ENCODE results near the gene PLEKHM3.

The PLEKHM3 gene

GRCh38 chr2:207921606-207922005, 103.7 kb downstream of the PLEKHM3 start:
- no peaks in the 10 kb centered on the region for H3K79me1 ChIP-seq (ENCODE audit: low read length)
- no peak overlapping the region for H3K4ac ChIP-seq (ENCODE audit: low read depth, low read length)
- no peak overlapping the region for H2AK5ac ChIP-seq (ENCODE audit: low read length)
- no peak overlapping the region for H2BK15ac ChIP-seq (replicated peaks; ENCODE audit: low read depth)
- no peak overlapping the region for H3K27ac ChIP-seq (ENCODE audit: low read depth, low read length)
- no peaks in the 10 kb centered on the region for H3K27me3 ChIP-seq (ENCODE audit: insufficient read depth, low read length, poor library complexity)
- no peaks in the 10 kb centered on the region for H3K79me2 ChIP-seq (ENCODE audit: control insufficient read depth, insufficient read depth, low read length)
- H2BK120ac ChIP-seq (ENCODE audit: low read depth, low read length) = no peak overlapping the region
- H3K56ac ChIP-seq (ENCODE audit: low read length) = no peak overlapping the region
- no peak for DNase-seq
- no peak overlapping the region for H3K4me2 ChIP-seq (ENCODE audit: low read length)
- no peak overlapping the region for H2BK5ac ChIP-seq (ENCODE audit: low read length)
- no peak overlapping the region for H4K5ac ChIP-seq (ENCODE audit: low read length)
- no peak overlapping the region for H4K8ac ChIP-seq (ENCODE audit: low read depth, low read length)
- H3K4me1 ChIP-seq (ENCODE audit: control insufficient read depth, low read depth, low read length) = no peaks in the 10 kb centered on the region
- no peak overlapping the region for H3K9ac ChIP-seq (ENCODE audit: low read length)
- H3K18ac ChIP-seq (ENCODE audit: low read length) = no peak overlapping the region
- H3K36me3 ChIP-seq (ENCODE audit: control insufficient read depth, insufficient read depth, low read length) = no peaks in the 10 kb centered on the region
- no peak overlapping the region for H3K4me3 ChIP-seq (ENCODE audit: low read length)
- no peak overlapping the region for H3K23ac ChIP-seq (ENCODE audit: low read length)

DNA sequence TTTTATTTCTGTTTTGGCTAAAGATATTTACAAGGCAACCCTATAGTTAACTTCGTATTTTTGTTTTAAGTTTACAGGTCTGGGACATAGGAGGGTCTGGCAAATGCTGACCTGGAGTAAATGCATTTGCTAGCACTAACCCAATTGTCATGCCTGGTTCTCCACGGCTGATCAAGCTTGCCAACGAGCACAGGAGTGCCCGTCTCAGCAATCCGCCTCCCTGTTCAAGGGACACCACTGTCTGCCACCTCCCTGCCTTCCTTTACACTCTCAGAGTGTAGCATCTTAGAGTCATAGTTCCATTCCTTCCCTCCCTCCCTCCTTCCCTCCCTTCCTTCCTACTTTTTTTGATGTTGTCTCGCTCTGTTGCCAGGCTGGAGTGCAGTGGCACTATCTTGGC, 104.6 kb downstream of the PLEKHM3 start:
- H2BK15ac ChIP-seq (replicated peaks; ENCODE audit: low read depth) = no peak overlapping the region
- no peak overlapping the region for H3K4me3 ChIP-seq (ENCODE audit: low read length)
- H3K79me2 ChIP-seq (ENCODE audit: control insufficient read depth, insufficient read depth, low read length) = no peaks in the 10 kb centered on the region
- H3K36me3 ChIP-seq (ENCODE audit: control insufficient read depth, insufficient read depth, low read length) = no peaks in the 10 kb centered on the region
- no peak for DNase-seq
- no peak overlapping the region for H4K5ac ChIP-seq (ENCODE audit: low read length)
- no peak overlapping the region for H3K4ac ChIP-seq (ENCODE audit: low read depth, low read length)
- H3K79me1 ChIP-seq (ENCODE audit: low read length) = no peaks in the 10 kb centered on the region
- no peak overlapping the region for H3K18ac ChIP-seq (ENCODE audit: low read length)
- H3K27ac ChIP-seq (ENCODE audit: low read depth, low read length) = no peak overlapping the region
- no peak overlapping the region for H3K9ac ChIP-seq (ENCODE audit: low read length)
- H2BK120ac ChIP-seq (ENCODE audit: low read depth, low read length) = no peak overlapping the region
- no peak overlapping the region for H4K8ac ChIP-seq (ENCODE audit: low read depth, low read length)
- H2BK5ac ChIP-seq (ENCODE audit: low read length) = no peak overlapping the region
- WGBS (ENCODE audit: extremely low coverage, insufficient coverage, low lambda C conversion rate) = no CpG with 5 or more reads among the region's 6 CpGs
- no peak overlapping the region for H3K56ac ChIP-seq (ENCODE audit: low read length)
- H3K27me3 ChIP-seq (ENCODE audit: insufficient read depth, low read length, poor library complexity) = no peaks in the 10 kb centered on the region
- no peak overlapping the region for H3K23ac ChIP-seq (ENCODE audit: low read length)
- H3K4me2 ChIP-seq (ENCODE audit: low read length) = no peak overlapping the region
- no peak overlapping the region for H2AK5ac ChIP-seq (ENCODE audit: low read length)
- no peaks in the 10 kb centered on the region for H3K4me1 ChIP-seq (ENCODE audit: control insufficient read depth, low read depth, low read length)

GRCh38 chr2:207920321-207920720, 105.0 kb downstream of the PLEKHM3 start:
- WGBS (ENCODE audit: extremely low coverage, insufficient coverage, low lambda C conversion rate) = no CpG with 5 or more reads among the region's 3 CpGs

GRCh38 chr2:207919164-207919919, 106.0 kb downstream of the PLEKHM3 start:
- no peak for DNase-seq

More at GRCh38 chr2:207920321-207920720, 105.0 kb downstream of the PLEKHM3 start:
- Histone ChIP-seq H3K4me2 (ENCODE audit: low read length) (no peak overlapping the region), H3K18ac (ENCODE audit: low read length) (no peak overlapping the region), H3K23ac (ENCODE audit: low read length) (no peak overlapping the region), H3K27me3 (ENCODE audit: insufficient read depth, low read length, poor library complexity) (no peaks in the 10 kb centered on the region), H3K4me3 (ENCODE audit: low read length) (no peak overlapping the region), H2AK5ac (ENCODE audit: low read length) (no peak overlapping the region), H3K79me2 (ENCODE audit: control insufficient read depth, insufficient read depth, low read length) (no peaks in the 10 kb centered on the region), H3K27ac (ENCODE audit: low read depth, low read length) (no peak overlapping the region), H2BK5ac (ENCODE audit: low read length) (no peak overlapping the region), H3K56ac (ENCODE audit: low read length) (no peak overlapping the region), H3K79me1 (ENCODE audit: low read length) (no peaks in the 10 kb centered on the region), H2BK15ac (replicated peaks; ENCODE audit: low read depth) (no peak overlapping the region), H3K4me1 (ENCODE audit: control insufficient read depth, low read depth, low read length) (no peaks in the 10 kb centered on the region), H4K5ac (ENCODE audit: low read length) (no peak overlapping the region), H3K36me3 (ENCODE audit: control insufficient read depth, insufficient read depth, low read length) (no peaks in the 10 kb centered on the region), H4K8ac (ENCODE audit: low read depth, low read length) (no peak overlapping the region), H3K9ac (ENCODE audit: low read length) (no peak overlapping the region), H3K4ac (ENCODE audit: low read depth, low read length) (no peak overlapping the region), H2BK120ac (ENCODE audit: low read depth, low read length) (no peak overlapping the region)
- DNase-seq = no peak

DNA sequence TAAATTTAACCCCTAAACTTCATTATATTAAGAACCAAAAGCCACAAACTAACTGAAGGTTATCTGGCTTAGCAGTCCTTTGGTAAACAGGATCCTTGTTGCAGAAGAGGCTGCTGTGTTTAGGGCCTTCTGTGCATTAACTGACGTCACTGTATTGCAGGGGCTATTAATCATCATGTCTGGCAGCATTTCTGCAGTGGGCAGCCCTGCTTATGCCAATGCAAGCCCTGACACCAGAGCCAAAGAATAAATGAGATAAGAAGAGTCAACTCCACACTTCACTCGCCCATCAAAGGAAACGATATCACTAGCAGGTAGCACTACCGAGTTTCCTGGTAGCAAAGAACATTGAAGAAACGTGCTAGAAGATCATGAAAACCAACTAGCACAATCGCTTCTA, 110.6 kb downstream of the PLEKHM3 start:
- no peak overlapping the region for H3K9ac ChIP-seq (ENCODE audit: low read length)
- H3K4me3 ChIP-seq (ENCODE audit: low read length) = no peak overlapping the region
- no peak for DNase-seq
- H3K27ac ChIP-seq (ENCODE audit: low read depth, low read length) = no peak overlapping the region
- H2BK120ac ChIP-seq (ENCODE audit: low read depth, low read length) = no peak overlapping the region
- no peak overlapping the region for H3K56ac ChIP-seq (ENCODE audit: low read length)
- H3K27me3 ChIP-seq (ENCODE audit: insufficient read depth, low read length, poor library complexity) = no peaks in the 10 kb centered on the region
- no peaks in the 10 kb centered on the region for H3K79me2 ChIP-seq (ENCODE audit: control insufficient read depth, insufficient read depth, low read length)
- no peak overlapping the region for H4K5ac ChIP-seq (ENCODE audit: low read length)
- H3K18ac ChIP-seq (ENCODE audit: low read length) = no peak overlapping the region
- WGBS (ENCODE audit: extremely low coverage, insufficient coverage, low lambda C conversion rate) = no CpG with 5 or more reads among the region's 6 CpGs
- peaks cover 2% of the 10 kb centered on the region for H3K4me1 ChIP-seq (ENCODE audit: control insufficient read depth, low read depth, low read length)
- H3K4me2 ChIP-seq (ENCODE audit: low read length) = no peak overlapping the region
- H3K36me3 ChIP-seq (ENCODE audit: control insufficient read depth, insufficient read depth, low read length) = no peaks in the 10 kb centered on the region
- no peak overlapping the region for H3K23ac ChIP-seq (ENCODE audit: low read length)
- no peak overlapping the region for H3K4ac ChIP-seq (ENCODE audit: low read depth, low read length)
- H4K8ac ChIP-seq (ENCODE audit: low read depth, low read length) = no peak overlapping the region
- no peak overlapping the region for H2BK15ac ChIP-seq (replicated peaks; ENCODE audit: low read depth)
- H3K79me1 ChIP-seq (ENCODE audit: low read length) = no peaks in the 10 kb centered on the region
- H2BK5ac ChIP-seq (ENCODE audit: low read length) = no peak overlapping the region
- H2AK5ac ChIP-seq (ENCODE audit: low read length) = no peak overlapping the region

More at GRCh38 chr2:207919164-207919919, 106.0 kb downstream of the PLEKHM3 start:
- Histone ChIP-seq H2BK15ac (replicated peaks; ENCODE audit: low read depth) (no peak overlapping the region), H4K8ac (ENCODE audit: low read depth, low read length) (no peak overlapping the region), H3K18ac (ENCODE audit: low read length) (no peak overlapping the region), H3K4me1 (ENCODE audit: control insufficient read depth, low read depth, low read length) (no peaks in the 10 kb centered on the region), H3K4ac (ENCODE audit: low read depth, low read length) (no peak overlapping the region), H4K5ac (ENCODE audit: low read length) (no peak overlapping the region), H2BK5ac (ENCODE audit: low read length) (no peak overlapping the region), H3K27ac (ENCODE audit: low read depth, low read length) (no peak overlapping the region), H3K4me2 (ENCODE audit: low read length) (no peak overlapping the region), H3K56ac (ENCODE audit: low read length) (no peak overlapping the region), H3K79me2 (ENCODE audit: control insufficient read depth, insufficient read depth, low read length) (no peaks in the 10 kb centered on the region), H3K9ac (ENCODE audit: low read length) (no peak overlapping the region), H3K27me3 (ENCODE audit: insufficient read depth, low read length, poor library complexity) (no peaks in the 10 kb centered on the region), H3K4me3 (ENCODE audit: low read length) (no peak overlapping the region), H3K36me3 (ENCODE audit: control insufficient read depth, insufficient read depth, low read length) (no peaks in the 10 kb centered on the region), H3K23ac (ENCODE audit: low read length) (no peak overlapping the region), H2BK120ac (ENCODE audit: low read depth, low read length) (no peak overlapping the region), H2AK5ac (ENCODE audit: low read length) (no peak overlapping the region), H3K79me1 (ENCODE audit: low read length) (no peaks in the 10 kb centered on the region)
- no CpG with 5 or more reads among the region's 8 CpGs for WGBS (ENCODE audit: extremely low coverage, insufficient coverage, low lambda C conversion rate)

DNA sequence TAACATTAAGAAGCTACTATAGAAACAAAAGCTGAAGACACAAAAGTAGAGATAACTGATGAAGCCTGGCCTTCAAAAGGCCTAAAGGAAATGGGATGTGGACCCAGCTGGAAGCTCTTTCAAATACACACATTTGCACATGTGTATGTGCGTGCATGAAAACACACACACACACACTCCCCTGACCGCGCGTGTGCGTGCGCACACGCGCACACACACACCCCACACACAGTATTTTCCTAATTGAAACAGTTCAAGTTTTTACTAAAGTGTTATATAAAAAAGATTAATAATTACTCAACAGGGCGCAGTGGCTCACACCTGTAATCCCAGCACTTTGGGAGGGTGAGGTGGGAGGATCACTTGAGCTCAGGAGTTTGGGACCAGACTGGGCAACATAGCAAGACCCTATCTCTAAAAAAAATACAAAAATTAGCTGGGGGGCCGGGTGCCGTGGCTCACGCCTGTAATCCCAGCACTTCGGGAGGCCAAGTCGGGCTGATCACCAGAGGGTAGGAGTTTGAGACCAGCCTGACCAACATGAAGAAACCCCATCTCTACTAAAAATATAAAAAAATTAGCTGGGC, 111.5 kb downstream of the PLEKHM3 start:
- Histone ChIP-seq H3K23ac (ENCODE audit: low read length) (no peak overlapping the region), H3K4me3 (ENCODE audit: low read length) (no peak overlapping the region), H3K56ac (ENCODE audit: low read length) (no peak overlapping the region), H3K27me3 (ENCODE audit: insufficient read depth, low read length, poor library complexity) (no peaks in the 10 kb centered on the region), H2BK120ac (ENCODE audit: low read depth, low read length) (no peak overlapping the region), H2BK5ac (ENCODE audit: low read length) (no peak overlapping the region), H3K4me2 (ENCODE audit: low read length) (no peak overlapping the region), H3K79me2 (ENCODE audit: control insufficient read depth, insufficient read depth, low read length) (no peaks in the 10 kb centered on the region), H3K4ac (ENCODE audit: low read depth, low read length) (no peak overlapping the region), H4K8ac (ENCODE audit: low read depth, low read length) (no peak overlapping the region), H3K4me1 (ENCODE audit: control insufficient read depth, low read depth, low read length) (peaks cover 2% of the 10 kb centered on the region), H3K79me1 (ENCODE audit: low read length) (no peaks in the 10 kb centered on the region), H3K9ac (ENCODE audit: low read length) (no peak overlapping the region), H4K5ac (ENCODE audit: low read length) (no peak overlapping the region), H2AK5ac (ENCODE audit: low read length) (no peak overlapping the region), H3K18ac (ENCODE audit: low read length) (no peak overlapping the region), H3K36me3 (ENCODE audit: control insufficient read depth, insufficient read depth, low read length) (no peaks in the 10 kb centered on the region), H3K27ac (ENCODE audit: low read depth, low read length) (no peak overlapping the region), H2BK15ac (replicated peaks; ENCODE audit: low read depth) (no peak overlapping the region)
- WGBS (ENCODE audit: extremely low coverage, insufficient coverage, low lambda C conversion rate) = no CpG with 5 or more reads among the region's 14 CpGs
- DNase-seq = no peak
